Measurements from ENCODE around the gene ZDHHC14. TPM values are rescaled to one million over a fixed set of nuclear protein-coding genes. Genes with fewer than 3 reads are reported as not detected.

Gene ZDHHC14
- total RNA-seq, 1 experiment from 2014 or later = 1.7 TPM

- 0 out of 7 replicates have a peak overlapping the region, but pooled peaks of 1 of the 3 experiments have one; percentile 3 for H3K27ac Mint-ChIP-seq
Measured at GRCh38 chr6:157661652-157662051, 280.7 kb downstream of the ZDHHC14 start.

More at GRCh38 chr6:157661652-157662051, 280.7 kb downstream of the ZDHHC14 start:
- no peaks in the 10 kb centered on the region for H3K79me2 ChIP-seq (ENCODE audit: insufficient read depth, low read length)
- H3T11ph ChIP-seq (ENCODE audit: low read length) = no peak overlapping the region
- H3K79me1 ChIP-seq (ENCODE audit: insufficient read depth, low read depth, low read length, poor library complexity, severe bottlenecking) = no peaks in the 10 kb centered on the region
- no peak overlapping the region for H2BK12ac ChIP-seq (ENCODE audit: insufficient read length, low read depth, low read length)
- H4K5ac ChIP-seq (ENCODE audit: insufficient read length, low read depth, low read length) = no peak overlapping the region
- H3K9me3 ChIP-seq (ENCODE audit: control insufficient read depth, low read depth, low read length) = no peaks in the 10 kb centered on the region
- no peaks in the 10 kb centered on the region for H3K27me3 Mint-ChIP-seq (ENCODE audit: low read depth)
- TF ChIP-seq, protein P1, sequence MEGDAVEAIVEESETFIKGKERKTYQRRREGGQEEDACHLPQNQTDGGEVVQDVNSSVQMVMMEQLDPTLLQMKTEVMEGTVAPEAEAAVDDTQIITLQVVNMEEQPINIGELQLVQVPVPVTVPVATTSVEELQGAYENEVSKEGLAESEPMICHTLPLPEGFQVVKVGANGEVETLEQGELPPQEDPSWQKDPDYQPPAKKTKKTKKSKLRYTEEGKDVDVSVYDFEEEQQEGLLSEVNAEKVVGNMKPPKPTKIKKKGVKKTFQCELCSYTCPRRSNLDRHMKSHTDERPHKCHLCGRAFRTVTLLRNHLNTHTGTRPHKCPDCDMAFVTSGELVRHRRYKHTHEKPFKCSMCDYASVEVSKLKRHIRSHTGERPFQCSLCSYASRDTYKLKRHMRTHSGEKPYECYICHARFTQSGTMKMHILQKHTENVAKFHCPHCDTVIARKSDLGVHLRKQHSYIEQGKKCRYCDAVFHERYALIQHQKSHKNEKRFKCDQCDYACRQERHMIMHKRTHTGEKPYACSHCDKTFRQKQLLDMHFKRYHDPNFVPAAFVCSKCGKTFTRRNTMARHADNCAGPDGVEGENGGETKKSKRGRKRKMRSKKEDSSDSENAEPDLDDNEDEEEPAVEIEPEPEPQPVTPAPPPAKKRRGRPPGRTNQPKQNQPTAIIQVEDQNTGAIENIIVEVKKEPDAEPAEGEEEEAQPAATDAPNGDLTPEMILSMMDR (conservative IDR thresholded peaks at IDR 0.05) = no peak
- H3K56ac ChIP-seq (ENCODE audit: insufficient read length, low read depth, low read length) = no peak overlapping the region
- no peak overlapping the region for H3K27ac ChIP-seq (ENCODE audit: insufficient read length, low read depth, low read length)
- no peak overlapping the region for H3K9ac ChIP-seq (ENCODE audit: extremely low read depth, insufficient read length, low read length)
- no peak overlapping the region for H2BK5ac ChIP-seq (ENCODE audit: insufficient read length, low read length)
- H4K20me1 ChIP-seq (ENCODE audit: control insufficient read depth, insufficient read depth, insufficient read length) = no peaks in the 10 kb centered on the region
- no peak overlapping the region for H2AK5ac ChIP-seq (ENCODE audit: insufficient read length, low read length)
- H2BK20ac ChIP-seq (ENCODE audit: low read depth, low read length, poor library complexity, severe bottlenecking) = no peak overlapping the region
- H3K9me3 Mint-ChIP-seq = no peaks in the 10 kb centered on the region
- H3K4me1 ChIP-seq (ENCODE audit: insufficient read depth, low read length) = no peaks in the 10 kb centered on the region
- H3K27me3 ChIP-seq (ENCODE audit: insufficient read depth, low read length) = no peaks in the 10 kb centered on the region
- H3K36me3 Mint-ChIP-seq (ENCODE audit: insufficient read depth in 1 of 3, low read depth in 3 of 3) = no peaks in the 10 kb centered on the region
- H2BK120ac ChIP-seq (ENCODE audit: low read depth, low read length, poor library complexity, severe bottlenecking) = no peak overlapping the region
- no peak overlapping the region for H3K23ac ChIP-seq (ENCODE audit: insufficient read length, low read depth, low read length)
- H2BK15ac ChIP-seq (ENCODE audit: low read depth, low read length) = no peak overlapping the region
- H3K4me2 ChIP-seq (ENCODE audit: insufficient read depth, insufficient read length, low read length) = no peak overlapping the region
- H4K91ac ChIP-seq (ENCODE audit: insufficient read length, low read depth, low read length) = no peak overlapping the region
- no peak overlapping the region for H2AFZ ChIP-seq (ENCODE audit: low read length)
- H3K4ac ChIP-seq (ENCODE audit: low read depth, low read length) = no peak overlapping the region
- H3K4me1 Mint-ChIP-seq = peaks cover 8 to 12% of the 10 kb centered on the region in 2 experiments
- H3K14ac ChIP-seq (ENCODE audit: insufficient read depth, low read length) = no peak overlapping the region
- WGBS (ENCODE audit: extremely low coverage, insufficient read length, low lambda C conversion rate) = no CpG with 5 or more reads among the region's 3 CpGs
- no peaks in the 10 kb centered on the region for H3K23me2 ChIP-seq (ENCODE audit: insufficient read length, low read depth, low read length, poor library complexity, severe bottlenecking)
- no peak overlapping the region for H3K4me3 Mint-ChIP-seq
- no peak for DNase-seq
- no peak overlapping the region for H3K18ac ChIP-seq (ENCODE audit: insufficient read length, low read depth, low read length)
- H4K8ac ChIP-seq (replicated peaks; ENCODE audit: insufficient read length, low read depth, low read length) = no peak overlapping the region

Measured in H9 (cell line).